ENCODE results near the gene ADRA1B. TPM values are rescaled to one million over a fixed set of nuclear protein-coding genes. Genes with fewer than 3 reads are reported as not detected.

Gene ADRA1B
- total RNA-seq, 1 donor from 2014 or later, result 7.1 TPM

GRCh38 chr5:159894149-159894720, 22.0 kb upstream of the ADRA1B start:
- H3K4me1 ChIP-seq, result peaks cover 3% of the 10 kb centered on the region
- H3K27ac ChIP-seq, result no peak overlapping the region
- DNase-seq (no peak), ATAC-seq (no peak)
- H3K9me3 ChIP-seq, result no peaks in the 10 kb centered on the region
- no peaks in the 10 kb centered on the region for H3K27me3 ChIP-seq
- no peak for TF ChIP-seq CTCF (IDR thresholded peaks at IDR 0.05)
- H3K4me3 ChIP-seq, result no peak overlapping the region
- H3K36me3 ChIP-seq, result no peaks in the 10 kb centered on the region
- intact Hi-C loops (cut with DNase I), result no loop called here

- no peak for TF ChIP-seq CTCF (IDR thresholded peaks at IDR 0.05)
- no peaks in the 10 kb centered on the region for H3K27me3 ChIP-seq
- ATAC-seq, result peak; percentile 58
- no peak overlapping the region for H3K4me3 ChIP-seq
- H3K36me3 ChIP-seq, result no peaks in the 10 kb centered on the region
- no peak for DNase-seq
- H3K9me3 ChIP-seq, result no peaks in the 10 kb centered on the region
- H3K27ac ChIP-seq, result no peak overlapping the region
- intact Hi-C loops (cut with DNase I), result no loop called here
- peaks cover 3% of the 10 kb centered on the region for H3K4me1 ChIP-seq
Observed at GRCh38 chr5:159897786-159898393, 18.4 kb upstream of the ADRA1B start.

- H3K4me3 ChIP-seq, result no peak overlapping the region
- no peak for TF ChIP-seq CTCF (IDR thresholded peaks at IDR 0.05)
- no peaks in the 10 kb centered on the region for H3K4me1 ChIP-seq
- H3K9me3 ChIP-seq, result no peaks in the 10 kb centered on the region
- no peak for ATAC-seq
- no peaks in the 10 kb centered on the region for H3K36me3 ChIP-seq
- no peak for DNase-seq
- intact Hi-C loops (cut with DNase I), result no loop called here
- H3K27ac ChIP-seq, result peak overlapping the region; percentile 17
- H3K27me3 ChIP-seq, result no peaks in the 10 kb centered on the region
Observed at GRCh38 chr5:159899067-159900049, 16.9 kb upstream of the ADRA1B start.

GRCh38 chr5:159901308-159901707, 15.0 kb upstream of the ADRA1B start:
- no peaks in the 10 kb centered on the region for H3K36me3 ChIP-seq
- H3K9me3 ChIP-seq, result no peaks in the 10 kb centered on the region
- TF ChIP-seq CTCF (IDR thresholded peaks at IDR 0.05), result no peak
- no peak for ATAC-seq
- no peaks in the 10 kb centered on the region for H3K27me3 ChIP-seq
- H3K27ac ChIP-seq, result no peak overlapping the region
- no peak overlapping the region for H3K4me3 ChIP-seq
- intact Hi-C loops (cut with DNase I), result no loop called here
- DNase-seq, result no peak
- H3K4me1 ChIP-seq, result no peaks in the 10 kb centered on the region

- ATAC-seq, result no peak
- H3K27ac ChIP-seq, result no peak overlapping the region
- no peaks in the 10 kb centered on the region for H3K36me3 ChIP-seq
- TF ChIP-seq CTCF (IDR thresholded peaks at IDR 0.05), result no peak
- H3K9me3 ChIP-seq, result no peaks in the 10 kb centered on the region
- intact Hi-C loops (cut with DNase I), result no loop called here
- no peaks in the 10 kb centered on the region for H3K27me3 ChIP-seq
- peaks cover 1% of the 10 kb centered on the region for H3K4me1 ChIP-seq
- no peak overlapping the region for H3K4me3 ChIP-seq
- DNase-seq, result no peak
Observed at GRCh38 chr5:159901772-159902171, 14.5 kb upstream of the ADRA1B start.

Data from upper lobe of right lung (tissue), 1 donor.